ENCODE measurements around the gene SVOP.
A peak's percentile ranks its signal among the peaks of the same experiment; 100 is the strongest.
"Not testable (repeated sequence)": the region's sequence is repeated elsewhere in the genome, so short reads cannot be mapped to it uniquely, and the experiment has no call there.

The SVOP gene

GRCh38 chr12:109020796-109021380 lies at the start of gene SVOP:
TSS of gene SVOP (minus strand) at chr12:109021068. CDS start at chr12:109020868, 200 bp downstream.
- peak; percentile 97 for DNase-seq (ENCODE audit: low read depth, low spot score)

DNA sequence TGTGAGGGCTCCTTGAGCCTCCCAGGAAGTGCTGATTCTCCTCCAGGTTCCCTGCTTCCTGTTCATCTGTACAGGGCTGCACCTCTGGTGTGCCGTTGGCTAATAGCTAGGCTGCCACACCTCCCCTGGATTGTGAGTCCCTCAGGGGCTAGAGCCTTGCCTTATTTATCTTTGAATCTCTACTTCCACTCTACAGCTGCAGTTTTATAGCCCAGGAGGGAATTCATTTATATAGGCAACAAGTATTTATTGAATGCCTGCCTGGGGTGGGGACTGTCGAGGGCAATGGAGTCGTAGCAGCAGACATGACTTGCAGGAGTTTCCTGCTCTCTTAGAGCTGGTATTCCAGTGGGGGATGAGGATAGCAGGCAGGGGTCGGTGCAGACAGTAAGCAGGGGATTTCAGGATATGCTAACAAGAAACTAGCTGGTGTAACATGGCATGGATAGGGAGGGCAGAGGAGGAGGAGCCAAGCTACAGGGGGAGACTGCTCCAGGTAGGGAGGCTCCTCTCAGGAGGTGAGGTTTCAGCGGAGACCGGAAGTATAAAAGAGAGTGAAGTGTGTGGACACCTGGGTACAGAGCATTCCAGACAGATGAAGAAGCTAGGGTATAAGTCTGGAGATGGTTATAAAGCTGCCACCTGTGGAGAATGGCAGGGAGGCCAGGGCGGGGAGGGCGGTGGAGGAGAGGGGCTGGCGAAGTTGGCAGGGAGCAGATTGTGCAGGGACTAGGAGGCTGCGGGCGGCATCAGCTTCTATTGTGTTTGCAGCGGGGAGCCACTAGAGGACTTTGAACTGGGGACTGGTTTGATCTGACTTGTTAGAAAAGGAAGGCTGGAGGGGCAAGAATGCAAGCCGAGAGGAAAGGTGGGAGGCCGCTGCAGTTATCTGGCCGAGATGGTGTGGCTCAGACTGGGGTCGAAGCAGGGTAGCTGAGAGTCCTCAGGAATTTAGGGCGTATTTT lies 48.7 kb upstream of the SVOP start:
- peak; percentile 66 for DNase-seq (ENCODE audit: low read depth, low spot score)

- DNase-seq (ENCODE audit: low read depth, low spot score) = no peak
Measured at GRCh38 chr12:109065853-109066193, 45.0 kb upstream of the SVOP start.

DNA sequence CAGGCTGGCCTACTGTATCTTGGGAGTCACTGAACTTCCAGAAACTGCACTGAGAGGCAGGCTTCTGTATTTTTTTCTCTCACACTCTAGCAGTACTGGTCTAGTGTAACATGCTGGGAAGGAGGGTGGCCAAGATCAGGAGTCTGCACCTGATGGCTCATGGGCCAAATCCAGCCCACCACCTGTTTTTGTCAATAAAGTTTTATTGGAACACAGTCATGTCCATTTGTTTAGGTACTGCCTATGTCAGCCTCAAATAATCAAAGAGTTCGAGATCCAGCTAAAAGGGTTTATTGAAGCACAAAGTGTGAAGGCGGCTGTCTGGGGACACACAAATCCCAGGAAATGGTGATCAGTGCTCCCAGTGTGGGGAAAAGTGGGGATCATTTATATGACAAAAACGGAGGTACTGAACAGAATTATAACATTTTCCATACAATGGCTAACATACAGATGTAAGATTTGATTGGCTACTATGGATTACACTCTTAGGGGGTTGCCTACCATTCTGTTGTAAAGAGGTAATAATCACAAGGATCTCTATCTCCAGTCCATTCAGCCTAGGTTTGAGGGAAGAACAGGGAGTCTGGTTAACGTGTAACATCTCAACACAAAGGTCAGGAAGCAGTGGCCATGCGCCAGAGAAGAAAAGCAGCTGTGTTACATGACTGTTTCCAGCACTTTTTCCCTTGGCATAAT lies 44.4 kb upstream of the SVOP start:
- DNase-seq (ENCODE audit: low read depth, low spot score) = no peak

DNA sequence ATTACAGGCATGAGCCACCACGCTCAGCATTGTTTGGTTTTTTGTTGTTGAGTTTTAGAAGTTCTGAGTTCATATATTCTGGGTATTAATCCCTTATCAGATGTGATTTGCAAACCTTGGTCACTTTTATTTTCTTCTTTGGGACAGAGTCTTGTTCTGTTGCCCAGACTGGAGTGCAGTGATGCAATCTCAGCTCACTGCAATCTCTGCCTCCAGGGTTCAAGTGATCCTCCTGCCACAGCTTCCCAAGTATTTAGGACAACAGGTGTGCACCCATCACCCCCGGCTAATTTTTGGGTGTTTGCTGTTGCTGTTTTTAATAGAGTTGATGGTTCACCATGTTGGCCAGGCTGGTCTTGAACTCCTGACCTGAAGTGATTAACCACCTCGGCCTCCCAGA lies 43.3 kb upstream of the SVOP start:
- no peak for DNase-seq (ENCODE audit: low read depth, low spot score)

GRCh38 chr12:109058773-109059172 lies 37.9 kb upstream of the SVOP start:
- no peak for DNase-seq (ENCODE audit: low read depth, low spot score)

DNA sequence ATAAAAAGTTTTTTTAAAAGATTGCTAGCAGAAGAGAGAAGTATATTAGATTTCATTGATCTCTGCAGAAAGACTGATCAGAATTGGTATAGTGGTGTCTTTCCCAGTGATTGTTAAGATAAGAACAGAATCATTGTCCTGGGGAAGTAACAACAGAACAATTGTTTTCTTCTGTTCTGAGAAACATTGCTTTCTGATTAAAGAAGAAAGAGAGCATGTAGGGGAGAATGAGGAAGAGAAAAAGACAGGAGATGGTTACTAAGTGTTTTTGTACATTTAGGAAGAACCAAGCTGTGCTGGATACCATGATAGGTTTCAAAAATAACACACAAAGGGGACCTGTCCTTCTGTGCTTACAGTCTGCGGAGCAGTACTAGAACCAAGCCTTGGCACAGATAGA lies 36.5 kb upstream of the SVOP start:
- DNase-seq (ENCODE audit: low read depth, low spot score) = no peak

- DNase-seq (ENCODE audit: low read depth, low spot score) = no peak
Measured at GRCh38 chr12:109056891-109057290, 36.0 kb upstream of the SVOP start.

DNA sequence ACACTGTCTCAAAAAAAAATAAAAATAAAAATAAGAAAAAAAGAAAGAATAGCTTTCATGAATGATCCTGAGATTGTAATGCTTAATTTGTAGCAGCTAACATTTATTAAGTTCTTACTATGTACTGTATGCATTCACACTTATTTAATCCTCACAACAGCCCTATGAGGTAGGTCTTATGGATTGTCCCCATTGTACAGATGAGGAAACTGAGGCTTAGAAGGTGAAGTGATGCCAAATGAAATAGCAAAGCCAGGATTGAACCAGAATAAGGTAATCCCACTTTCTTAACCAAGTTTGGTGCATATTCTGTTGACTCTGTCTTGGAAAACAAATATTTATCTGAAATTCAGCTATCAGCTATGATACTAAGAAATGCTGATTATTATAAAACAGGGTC lies 33.7 kb upstream of the SVOP start:
- DNase-seq (ENCODE audit: low read depth, low spot score) = no peak

GRCh38 chr12:109054124-109054513 lies 33.3 kb upstream of the SVOP start:
- not testable (repeated sequence) for DNase-seq (ENCODE audit: low read depth, low spot score)

DNA sequence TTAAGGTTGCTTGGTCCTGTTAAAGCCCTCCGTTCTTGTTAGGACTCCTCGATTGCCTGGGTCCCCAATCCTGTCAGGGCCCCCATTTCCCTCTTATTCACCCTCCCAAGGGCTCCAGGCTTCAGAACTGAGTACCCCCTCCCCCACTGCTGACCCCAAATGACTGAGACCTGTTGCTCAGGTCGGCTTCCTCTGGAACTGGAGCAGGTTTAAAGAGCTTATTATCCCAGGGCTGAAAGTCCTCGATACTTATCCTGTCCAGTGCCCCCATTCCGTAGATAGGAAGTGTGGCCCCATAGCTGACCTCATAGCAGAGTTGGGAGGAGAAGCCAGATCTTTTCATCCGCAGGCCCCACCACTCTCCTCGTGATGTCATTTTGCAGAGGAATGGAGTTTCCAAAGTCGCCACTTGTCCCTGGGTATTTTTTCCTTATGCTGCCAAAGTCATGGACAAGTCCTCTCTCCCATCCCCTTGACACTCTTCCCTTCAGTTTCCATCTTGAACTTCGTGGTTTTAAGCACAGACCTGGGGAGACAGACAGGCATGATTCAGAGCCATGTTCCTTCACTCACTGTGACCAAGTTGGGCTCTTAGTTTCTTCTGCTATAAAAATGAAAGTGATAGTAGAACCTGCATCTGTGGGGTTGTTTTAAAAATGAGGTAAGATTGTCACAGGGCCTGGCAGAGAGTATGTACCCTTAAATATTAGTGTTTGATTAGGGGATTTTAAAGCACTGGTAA lies 32.7 kb upstream of the SVOP start:
- DNase-seq (ENCODE audit: low read depth, low spot score) = no peak

DNA sequence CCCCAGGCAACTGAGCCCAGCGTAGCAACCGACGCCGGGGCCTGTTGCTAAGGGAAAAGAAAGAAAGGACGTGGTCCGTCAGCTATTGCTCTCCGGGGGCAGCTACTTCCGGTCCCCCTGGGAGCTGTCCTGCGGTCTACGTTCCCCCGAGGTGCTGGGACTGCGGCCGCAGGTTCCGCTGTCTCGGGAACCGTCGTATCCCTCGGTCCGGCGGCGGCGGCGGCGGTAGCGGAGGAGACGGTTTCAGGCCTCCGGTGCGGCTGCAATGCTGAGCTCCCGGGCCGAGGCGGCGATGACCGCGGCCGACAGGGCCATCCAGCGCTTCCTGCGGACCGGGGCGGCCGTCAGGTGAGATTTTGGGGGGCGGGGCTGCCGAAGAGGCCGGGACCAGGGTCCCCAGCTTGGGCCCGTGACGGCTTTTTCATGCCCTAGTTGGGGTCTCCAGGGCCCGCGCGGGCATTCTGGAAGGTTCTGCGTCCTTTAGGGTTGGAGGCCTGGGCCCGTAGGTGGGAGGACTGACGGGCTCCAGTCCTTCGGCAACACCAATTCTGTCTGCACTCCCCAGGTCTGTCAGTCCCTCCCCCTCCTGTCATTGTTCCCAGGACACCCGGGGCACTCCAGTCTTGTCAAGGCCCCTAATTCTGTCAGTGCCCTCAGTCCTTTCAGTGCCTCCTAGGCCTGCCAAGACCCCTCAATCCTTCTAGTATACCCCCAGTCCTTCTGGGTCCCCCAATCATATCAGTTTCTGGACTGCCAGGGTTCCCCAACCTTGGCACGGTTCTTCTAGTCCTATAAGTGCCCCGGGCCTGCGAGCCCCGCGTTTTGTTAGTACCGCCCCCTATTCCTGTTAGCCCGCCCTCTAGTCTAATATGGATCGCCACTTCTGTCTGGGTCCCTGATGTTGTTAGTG lies 31.8 kb upstream of the SVOP start, which contains the start of gene USP30:
Gene USP30 (plus strand): TSS at position 163 of the 910 bp plus-strand sequence. CDS start 103 bp downstream, at position 266.
- DNase-seq (ENCODE audit: low read depth, low spot score) = peak; percentile 91

- DNase-seq (ENCODE audit: low read depth, low spot score) = no peak
Measured at GRCh38 chr12:109052097-109052413, 31.2 kb upstream of the SVOP start.

DNA sequence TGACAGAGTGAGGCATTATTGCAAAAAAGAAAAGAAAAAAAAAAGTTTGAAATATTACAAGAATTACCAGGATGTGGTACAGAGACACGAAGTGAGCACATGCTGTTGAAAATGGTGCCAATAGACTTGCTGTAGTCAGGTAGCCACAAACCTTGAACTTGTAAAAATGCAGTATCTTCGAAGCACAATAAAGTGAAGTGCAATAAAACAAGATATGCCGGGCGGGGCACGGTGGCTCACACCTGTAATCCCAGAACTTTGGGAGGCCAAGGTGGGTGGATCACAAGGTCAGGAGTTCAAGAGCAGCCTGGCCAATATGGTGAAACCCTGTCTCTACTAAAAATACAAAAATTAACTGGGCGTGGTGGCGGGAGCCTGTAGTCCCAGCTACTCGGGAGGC lies 28.9 kb upstream of the SVOP start:
- DNase-seq (ENCODE audit: low read depth, low spot score) = not testable (repeated sequence)

GRCh38 chr12:109048706-109049105 lies 27.8 kb upstream of the SVOP start:
- not testable (repeated sequence) for DNase-seq (ENCODE audit: low read depth, low spot score)

- no peak for DNase-seq (ENCODE audit: low read depth, low spot score)
Measured at GRCh38 chr12:109047081-109047805, 26.4 kb upstream of the SVOP start.

GRCh38 chr12:109044241-109044640 lies 23.4 kb upstream of the SVOP start:
- DNase-seq (ENCODE audit: low read depth, low spot score) = no peak

- DNase-seq (ENCODE audit: low read depth, low spot score) = no peak
Measured at GRCh38 chr12:109036975-109037374, 16.1 kb upstream of the SVOP start.

GRCh38 chr12:109033239-109034196 lies 12.7 kb upstream of the SVOP start:
- DNase-seq (ENCODE audit: low read depth, low spot score) = no peak
